Measurements from ENCODE around the gene TBC1D22A.

- TF ChIP-seq CTCF (conservative IDR thresholded peaks at IDR 0.05; ENCODE audit: low read length) (no peak), EZH2phosphoT487 (IDR thresholded peaks at IDR 0.05; ENCODE audit: borderline replicate concordance, low read depth, low read length) (no peak)
Observed at GRCh38 chr22:46746620-46747019, 15.8 kb upstream of the TBC1D22A start.

Data from OCI-LY7 (cell line).